CD4-positive, alpha-beta T cell treated with Interleukin-21 for 1 hour (primary cell): ENCODE measurements around the gene TENM4.

Experiments used
- DNase-seq: peaks from one replicate; pipeline ENCODE4 v3.0.0-alpha.2; 2020

The TENM4 gene

DNA sequence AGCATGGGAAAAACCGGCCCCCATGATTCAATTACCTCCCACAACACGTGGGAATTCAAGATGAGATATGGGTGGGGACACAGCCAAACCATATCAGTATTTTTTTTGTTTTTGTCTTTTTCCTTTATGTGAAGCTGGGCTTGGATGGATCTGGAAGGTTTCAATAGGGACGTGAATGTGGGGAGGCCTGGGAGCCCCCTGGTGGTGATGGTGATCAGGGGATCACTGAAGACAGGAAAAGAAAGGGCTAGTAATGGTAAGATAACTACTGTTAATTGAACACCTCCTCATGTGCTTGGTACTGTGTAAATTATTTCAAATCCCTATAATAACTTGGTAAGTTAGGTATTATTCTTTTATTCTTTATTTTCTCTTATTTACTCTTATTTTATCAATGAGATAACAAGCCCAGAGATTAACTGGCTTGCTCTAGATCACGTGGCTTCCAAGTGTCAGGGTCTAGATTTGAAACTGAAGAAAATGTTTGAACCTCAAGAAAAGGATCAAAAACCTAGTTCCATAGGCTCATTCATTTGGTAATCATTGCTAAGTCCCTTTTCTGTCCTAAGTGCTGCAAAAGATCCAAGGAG, 364.2 kb downstream of the TENM4 start:
- DNase-seq: peak; percentile 1

- no peak for DNase-seq
These were observed 366.3 kb downstream of the TENM4 start for GRCh38 chr11:79074547-79074946.

DNA sequence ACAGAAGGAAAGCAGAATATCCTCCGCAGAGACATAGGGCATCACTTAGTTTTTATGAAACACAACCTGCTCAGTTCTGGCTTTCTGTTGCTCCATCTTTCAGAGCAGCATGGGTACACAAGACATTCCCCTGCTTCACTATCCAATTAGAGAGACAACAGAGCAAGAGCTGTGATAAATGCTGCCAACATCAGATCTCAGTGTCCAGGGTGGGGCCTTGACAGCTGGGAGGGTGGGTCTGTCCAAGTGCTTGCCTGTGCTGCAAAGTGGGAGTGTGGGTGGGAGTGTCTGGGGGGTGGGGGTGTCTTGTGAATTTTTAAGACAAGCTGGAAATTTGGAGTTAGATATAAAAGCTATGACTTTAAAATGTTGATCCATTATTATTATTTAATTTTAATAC, 369.6 kb downstream of the TENM4 start:
- DNase-seq: no peak

DNA sequence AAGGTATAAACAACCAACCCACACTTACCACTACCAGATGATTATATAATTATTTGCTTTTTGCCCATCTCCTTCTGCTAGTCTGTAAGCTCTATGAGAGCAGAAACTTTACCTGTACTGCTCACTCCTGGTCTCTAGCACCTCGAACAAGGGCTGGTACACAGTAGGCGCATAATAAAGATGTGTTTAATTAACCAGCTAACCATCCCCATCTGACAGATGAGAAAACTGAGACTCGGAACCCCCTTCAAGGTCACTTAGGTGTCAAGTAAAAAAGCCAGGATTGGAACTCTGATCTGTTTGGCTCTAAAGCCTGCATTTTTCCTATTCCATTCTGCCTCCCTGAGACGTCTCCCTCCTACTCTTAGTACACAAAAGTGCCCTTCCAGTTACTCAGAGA, 370.3 kb downstream of the TENM4 start:
- no peak for DNase-seq

DNA sequence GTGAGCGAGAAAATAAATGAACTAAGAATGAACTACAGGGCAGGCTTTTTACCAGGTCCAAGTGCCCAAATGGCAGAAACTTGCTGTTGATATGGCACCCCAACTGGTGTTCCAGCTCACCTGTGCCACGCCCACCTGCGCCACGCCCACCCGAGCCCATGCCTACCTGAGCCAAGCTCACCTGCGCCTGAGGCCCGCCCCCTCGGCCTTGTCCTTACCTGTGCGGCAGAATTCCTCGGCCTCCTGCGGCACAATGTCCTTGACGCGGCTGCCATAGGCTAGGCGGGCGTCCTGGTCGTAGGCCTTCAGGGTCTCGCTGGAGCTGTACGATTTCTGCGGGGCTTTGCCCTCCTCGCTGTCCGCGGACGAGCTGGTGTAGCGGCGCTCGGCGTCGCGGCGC, 371.3 kb downstream of the TENM4 start:
- no peak for DNase-seq

- no peak for DNase-seq
These were observed 372.5 kb downstream of the TENM4 start for GRCh38 chr11:79068356-79068755.

DNA sequence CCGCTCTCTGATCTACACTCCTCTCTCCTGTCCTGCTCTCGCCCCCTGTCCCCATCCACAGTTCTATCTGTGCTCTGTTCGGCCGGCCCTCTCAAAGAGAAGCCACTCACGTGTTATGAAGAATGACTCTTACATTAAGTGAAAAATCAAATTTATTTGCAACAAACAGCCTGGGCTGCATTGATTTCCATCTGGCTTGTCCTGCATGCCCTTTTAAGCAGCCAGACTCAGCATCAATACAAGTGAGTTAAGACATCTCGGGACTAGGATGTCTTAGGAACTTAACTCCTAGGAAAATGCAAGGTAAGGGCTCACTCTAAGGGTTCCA, 373.5 kb downstream of the TENM4 start:
- no peak for DNase-seq

- no peak for DNase-seq
These were observed 374.1 kb downstream of the TENM4 start for GRCh38 chr11:79066456-79067351.

- DNase-seq: no peak
These were observed 377.7 kb downstream of the TENM4 start for GRCh38 chr11:79062814-79063762.

DNA sequence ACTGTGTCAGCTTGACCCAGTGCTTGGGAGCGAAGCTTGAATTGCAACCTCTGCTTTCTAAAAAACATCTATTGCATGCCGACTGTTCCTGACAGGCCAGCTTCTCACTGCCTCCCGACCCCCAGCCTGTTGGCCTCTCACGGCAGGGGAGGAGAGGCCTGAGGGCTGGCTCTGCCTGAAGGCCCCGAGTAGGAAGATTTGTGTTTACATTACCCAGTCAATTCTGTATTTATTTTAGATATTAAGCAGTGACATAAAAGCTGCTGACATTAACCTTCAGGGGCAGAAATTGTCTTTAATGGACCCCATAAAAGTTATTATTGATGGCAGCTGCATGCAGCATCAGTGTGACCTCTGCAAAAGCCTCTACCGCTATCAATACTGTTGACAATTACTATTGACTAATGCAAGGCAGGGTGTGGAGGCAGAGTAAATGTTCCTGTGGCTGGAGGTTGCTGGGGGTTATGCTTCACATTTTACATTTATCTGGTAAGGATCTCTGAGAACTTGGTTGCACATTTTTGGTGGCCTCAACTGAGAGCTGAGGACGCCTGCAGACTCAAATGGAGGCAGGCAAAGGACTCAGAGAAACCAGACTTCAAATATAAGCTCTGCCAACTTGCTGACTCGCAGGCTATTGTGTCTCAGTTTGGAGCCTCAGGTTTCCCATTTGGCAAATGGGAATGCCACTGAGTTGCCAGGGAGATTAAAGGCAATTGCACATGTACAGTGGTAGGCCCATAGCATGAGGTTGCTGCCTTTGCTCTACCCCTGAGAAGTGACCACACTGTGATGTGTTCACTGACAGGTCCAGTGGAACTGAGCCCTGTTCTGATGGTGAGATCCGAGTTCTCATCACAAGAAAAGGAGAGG, 380.5 kb downstream of the TENM4 start:
- no peak for DNase-seq

GRCh38 chr11:79059141-79059540, 381.7 kb downstream of the TENM4 start:
- no peak for DNase-seq

DNA sequence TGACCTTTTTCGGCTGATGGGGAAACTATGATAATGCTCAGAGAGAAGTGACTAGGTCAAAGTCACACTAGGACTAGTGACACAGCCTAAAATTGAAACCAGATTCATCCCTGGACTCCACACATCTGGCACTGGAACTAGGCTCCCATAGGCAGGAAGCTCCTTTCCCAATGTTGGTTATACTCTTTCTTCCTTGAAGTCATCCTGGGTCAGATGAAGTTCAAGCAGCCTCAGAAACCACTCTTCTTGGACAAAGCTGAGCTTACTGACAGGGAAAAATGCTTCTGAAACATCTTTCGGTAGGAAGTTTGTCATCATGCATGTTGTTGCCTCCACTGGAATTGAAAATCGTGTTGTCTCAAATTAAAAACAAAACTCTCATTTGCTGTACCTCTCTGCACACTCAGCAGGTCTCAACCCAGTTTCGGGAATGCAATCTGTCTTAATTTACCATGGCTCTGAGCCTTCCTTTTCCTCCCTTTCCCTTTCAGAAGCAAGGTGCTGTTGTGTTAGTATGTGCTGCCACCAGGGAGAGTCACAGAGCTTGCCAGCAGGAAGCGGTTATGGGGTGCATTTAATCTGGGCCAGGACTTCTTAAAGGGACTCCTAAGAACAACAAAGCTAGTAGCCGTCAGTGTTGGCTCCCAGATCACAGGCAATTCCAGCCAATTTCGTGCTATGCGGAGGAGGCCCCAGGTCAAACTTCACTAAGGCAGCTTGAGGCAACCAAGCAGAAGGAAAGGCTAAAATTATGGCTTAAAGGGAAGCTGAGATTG, 384.8 kb downstream of the TENM4 start:
- DNase-seq: no peak

- DNase-seq: no peak
These were observed 386.2 kb downstream of the TENM4 start for GRCh38 chr11:79054636-79055035.

DNA sequence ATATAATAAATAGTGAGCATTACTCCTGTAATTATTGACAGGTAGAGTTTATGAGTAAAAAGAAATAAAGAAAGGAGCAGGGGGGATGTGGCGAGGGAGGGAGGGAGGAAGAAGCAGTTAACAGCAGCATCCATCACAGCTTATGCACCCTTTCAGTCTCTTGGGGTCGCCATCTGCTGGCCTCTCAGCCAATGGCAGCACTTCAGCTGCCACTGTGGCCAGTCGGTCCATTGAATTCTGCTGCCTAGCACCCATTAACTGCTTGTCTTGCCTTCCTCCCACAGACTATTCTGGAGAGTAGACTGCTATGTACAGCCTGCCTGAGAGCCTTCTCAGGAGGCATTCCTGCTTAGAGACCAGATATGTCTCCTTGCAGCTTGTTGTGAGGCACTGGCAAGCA, 388.3 kb downstream of the TENM4 start:
- no peak for DNase-seq

- no peak for DNase-seq
These were observed 390.0 kb downstream of the TENM4 start for GRCh38 chr11:79050786-79051185.

- no peak for DNase-seq
These were observed 391.1 kb downstream of the TENM4 start for GRCh38 chr11:79049741-79050179.

DNA sequence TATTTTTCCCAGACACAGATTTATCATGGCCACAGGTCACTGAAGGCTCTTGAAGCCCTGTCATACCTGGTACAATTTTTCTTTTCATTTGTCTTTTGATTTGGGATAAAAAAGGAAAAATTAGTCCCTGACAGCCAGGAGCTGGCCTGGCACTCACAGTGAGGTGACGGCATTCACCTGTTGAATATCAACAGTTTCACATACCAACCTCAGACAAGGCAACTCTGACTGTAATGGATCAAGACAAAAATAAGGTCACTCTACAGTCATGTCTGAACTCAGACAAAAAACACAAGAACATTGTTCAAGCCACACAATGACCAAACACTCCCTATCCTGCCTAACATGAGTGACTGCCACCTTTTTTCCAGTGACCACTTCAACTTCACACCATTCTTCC, 392.9 kb downstream of the TENM4 start:
- DNase-seq: no peak

GRCh38 chr11:79047321-79047720, 393.5 kb downstream of the TENM4 start:
- DNase-seq: no peak

DNA sequence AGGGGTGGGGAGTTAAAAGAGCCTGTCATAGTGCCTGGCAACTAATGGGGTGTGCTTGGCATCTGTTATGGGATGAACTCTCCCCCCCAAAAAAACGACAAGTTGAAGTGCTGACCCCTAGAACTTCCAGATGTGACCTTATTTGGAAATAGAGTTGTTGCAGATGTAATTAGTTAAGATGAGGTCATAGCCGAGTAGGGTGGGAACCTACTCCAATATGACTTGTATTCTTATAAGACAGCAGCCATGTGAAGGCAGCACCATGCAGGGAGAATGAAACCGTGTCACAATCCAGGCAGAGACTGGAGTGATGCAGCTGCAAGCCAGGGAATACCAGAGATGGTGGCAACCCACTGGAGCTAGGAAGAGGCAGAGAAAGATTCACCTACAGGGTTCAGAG, 394.5 kb downstream of the TENM4 start:
- DNase-seq: no peak

DNA sequence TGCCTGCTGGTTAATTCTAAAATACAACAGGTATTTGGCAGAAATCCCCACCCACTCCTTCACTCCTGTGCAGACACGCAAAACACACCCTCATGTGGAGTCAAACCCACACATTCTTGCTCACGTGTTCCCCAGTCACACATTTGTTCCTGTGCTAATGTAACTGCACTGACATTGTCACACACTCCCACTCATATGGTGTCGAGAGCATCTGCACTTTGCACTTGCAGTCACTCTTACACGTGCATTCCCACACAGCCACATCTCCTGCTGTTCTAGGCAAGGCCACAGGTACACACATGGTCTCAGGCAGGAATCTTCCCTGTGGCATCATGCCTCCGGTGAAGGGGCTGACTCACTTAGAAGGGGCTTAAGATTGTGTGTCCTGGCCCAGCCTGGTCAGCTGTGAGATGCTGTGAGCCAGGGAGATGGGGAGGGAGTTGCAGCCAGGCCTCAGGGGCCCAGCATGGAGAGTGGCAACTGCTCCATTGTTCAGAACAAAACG, 395.0 kb downstream of the TENM4 start:
- no peak for DNase-seq

DNA sequence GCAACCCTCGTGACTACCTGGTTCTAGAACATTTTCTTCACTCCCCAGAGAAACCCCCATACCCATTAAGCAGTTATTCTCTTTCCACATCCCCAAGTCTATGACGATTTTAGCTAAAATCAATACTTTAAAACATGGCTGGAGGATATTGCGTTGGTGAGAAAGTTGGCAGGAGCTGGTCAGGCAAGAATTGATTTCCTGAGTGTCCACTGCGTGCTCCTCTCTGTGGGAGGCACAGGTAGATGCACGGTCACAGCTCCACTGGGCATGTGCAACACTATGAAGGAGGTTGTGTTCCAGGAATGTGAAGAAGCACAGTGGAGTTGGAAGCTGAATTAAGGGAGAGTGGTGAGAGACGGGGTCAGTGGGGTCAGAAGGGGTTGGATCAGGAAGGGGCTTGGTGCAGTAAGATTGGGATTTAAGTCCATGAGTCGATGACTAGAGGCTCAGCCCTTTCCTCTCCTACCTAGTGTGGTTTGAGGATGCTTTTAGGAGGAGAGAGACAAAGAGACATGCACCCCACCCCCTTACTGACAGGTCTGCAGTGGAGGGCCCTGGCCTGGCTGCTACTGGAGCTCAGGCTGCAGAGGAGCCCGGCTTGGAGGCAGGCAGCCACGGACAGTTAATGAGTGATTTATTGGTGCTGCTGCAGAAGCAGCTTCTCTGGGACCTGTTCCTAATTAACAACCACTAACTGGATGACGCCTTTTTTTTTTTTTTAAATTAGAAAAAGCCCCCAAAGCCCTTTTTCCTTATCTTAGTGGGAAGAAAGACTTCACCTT, 395.6 kb downstream of the TENM4 start:
- DNase-seq: no peak
